Breast epithelium (tissue), 3 donors: ENCODE data around the gene CDC20B.

ENCODE experiments used
- POLR2AphosphoS5 ChIP-seq, 3 donors: sonication (generic); formaldehyde crosslinking; IDR thresholded peaks; one replicate each; pipeline ENCODE4 v1.6.1; 2017; ENCODE audit warnings: antibody characterized with exemption in 3 of 3
- TF ChIP-seq, protein P1 (sequence below), 3 donors: fragments of 450-650 bp; IDR thresholded peaks; one replicate each; pipeline ENCODE4 v1.5.1; 2016 to 2017; ENCODE audit warnings: antibody characterized with exemption in 3 of 3, mild to moderate bottlenecking in 3 of 3, moderate library complexity in 3 of 3

DNA sequence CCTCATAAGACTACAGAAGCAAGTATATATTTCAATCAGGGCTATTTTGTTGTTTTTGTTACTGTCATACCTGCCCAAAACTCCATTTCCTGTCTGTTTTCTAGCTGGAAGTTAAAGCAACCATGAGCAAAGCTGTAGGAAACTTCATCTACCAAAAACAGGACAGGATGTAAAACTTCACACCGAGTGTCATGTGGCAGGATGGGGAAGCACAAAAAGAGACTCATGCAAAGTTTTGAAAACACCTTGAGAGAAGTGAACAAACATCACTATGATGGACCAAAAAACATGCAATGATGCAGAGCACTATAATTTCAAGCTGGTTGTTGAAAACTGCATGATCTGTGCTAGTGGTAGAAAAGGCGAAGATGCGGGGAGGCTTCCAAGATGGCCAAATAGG is 76.8 kb downstream of the CDC20B start:
- TF ChIP-seq, protein P1, sequence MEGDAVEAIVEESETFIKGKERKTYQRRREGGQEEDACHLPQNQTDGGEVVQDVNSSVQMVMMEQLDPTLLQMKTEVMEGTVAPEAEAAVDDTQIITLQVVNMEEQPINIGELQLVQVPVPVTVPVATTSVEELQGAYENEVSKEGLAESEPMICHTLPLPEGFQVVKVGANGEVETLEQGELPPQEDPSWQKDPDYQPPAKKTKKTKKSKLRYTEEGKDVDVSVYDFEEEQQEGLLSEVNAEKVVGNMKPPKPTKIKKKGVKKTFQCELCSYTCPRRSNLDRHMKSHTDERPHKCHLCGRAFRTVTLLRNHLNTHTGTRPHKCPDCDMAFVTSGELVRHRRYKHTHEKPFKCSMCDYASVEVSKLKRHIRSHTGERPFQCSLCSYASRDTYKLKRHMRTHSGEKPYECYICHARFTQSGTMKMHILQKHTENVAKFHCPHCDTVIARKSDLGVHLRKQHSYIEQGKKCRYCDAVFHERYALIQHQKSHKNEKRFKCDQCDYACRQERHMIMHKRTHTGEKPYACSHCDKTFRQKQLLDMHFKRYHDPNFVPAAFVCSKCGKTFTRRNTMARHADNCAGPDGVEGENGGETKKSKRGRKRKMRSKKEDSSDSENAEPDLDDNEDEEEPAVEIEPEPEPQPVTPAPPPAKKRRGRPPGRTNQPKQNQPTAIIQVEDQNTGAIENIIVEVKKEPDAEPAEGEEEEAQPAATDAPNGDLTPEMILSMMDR (IDR thresholded peaks at IDR 0.05): no peak
- no peak for TF ChIP-seq POLR2AphosphoS5 (IDR thresholded peaks at IDR 0.05)
